Aorta (tissue), 5 donors: Measurements from ENCODE around the gene ARPC2. TPM values are rescaled to one million over a fixed set of nuclear protein-coding genes. Genes with fewer than 3 reads are reported as not detected.

Experiments
- ATAC-seq: fragments of 200-7000 bp; cut with Tn5 transposase; one replicate; pipeline ENCODE4 v1.9.1; 2022; ENCODE audit warnings: moderate library complexity; ENCODE audit not compliant: low FRiP score
- DNase-seq, 2 donors: peaks; one replicate each; pipeline ENCODE4 v3.0.0-alpha.2; 2020
- H3K27ac ChIP-seq, 2 donors: one replicate each; pipeline ENCODE4 v1.5.1; 2013; ENCODE audit warnings: low read length in 2 of 2, mild to moderate bottlenecking in 2 of 2, moderate library complexity in 2 of 2, control low read depth in 1 of 2, inconsistent platforms in 1 of 2, low read depth in 1 of 2
- H3K27me3 ChIP-seq, 2 donors: one replicate each; pipeline ENCODE4 v1.6.1; 2013; ENCODE audit warnings: control low read depth in 1 of 2, low read length in 1 of 2, mild to moderate bottlenecking in 1 of 2, moderate library complexity in 1 of 2; ENCODE audit not compliant: insufficient read depth in 2 of 2, control insufficient read depth in 1 of 2
- H3K36me3 ChIP-seq, 2 donors: one replicate each; pipeline ENCODE4 v1.6.1; 2013; ENCODE audit warnings: control low read depth in 1 of 2, low read length in 1 of 2, mild to moderate bottlenecking in 1 of 2; ENCODE audit not compliant: insufficient read depth in 2 of 2, control insufficient read depth in 1 of 2
- H3K4me1 ChIP-seq, 2 donors: one replicate each; pipeline ENCODE4 v1.6.1; 2013; ENCODE audit warnings: low read length in 2 of 2, control low read depth in 1 of 2, mild to moderate bottlenecking in 1 of 2, moderate library complexity in 1 of 2; ENCODE audit not compliant: insufficient read depth in 2 of 2, control insufficient read depth in 1 of 2
- H3K4me3 ChIP-seq, 2 donors: one replicate each; pipeline ENCODE4 v1.5.1; 2013; ENCODE audit warnings: low read length in 2 of 2, control low read depth in 1 of 2, mild to moderate bottlenecking in 1 of 2
- H3K9me3 ChIP-seq: one replicate; pipeline ENCODE4 v1.6.1; 2013; ENCODE audit warnings: mild to moderate bottlenecking, low read length; ENCODE audit not compliant: control insufficient read depth
- WGBS, 2 donors: extraction: QIAGEN DNeasy Blood & Tissue Kit; methylation state at CpG; one replicate each; pipeline ENCODE4 v1.1.7; 2013; 5-methylcytosine and 5-hydroxymethylcytosine counted together
- intact Hi-C, 2 donors: fragments of 100-400 bp; cut with DNase I; formaldehyde crosslinking; loops; one replicate each; pipeline versions ENCODE4 v1.14.2 to v1.15.0; 2022
- microRNA-seq, 2 donors: library from miRNA; unstranded; fragments of <30 nt; microRNA quantifications; one replicate each; pipeline ENCODE4 v1.2.0, GENCODE V29; 2020
- polyA plus RNA-seq, 2 donors: library from polyadenylated mRNA; stranded (reverse); fragments of 200-250 nt; gene quantifications; one replicate each; pipeline ENCODE4 v1.2.3, GENCODE V29; 2013
- total RNA-seq, 2 donors: library from RNA; stranded (reverse); fragmentation: NEBNext Ultra II Directional; extraction: Animal tissue kit (Norgen Biotek cat#: 25700); gene quantifications; one replicate each; pipeline ENCODE4 v1.2.1, GENCODE V29; 2021
- donor health status: healthy with polysubstance abuse.
- donor health status: Bipolar disorder and iron deficiency.
- donor health status: DM: no; HTN: no; CAD: no.
- donor health status: DM: no; HTN: no; CAD: no.
- donor health status: DM: yes; HTN: yes; CAD: no.

The ARPC2 gene
- total and polyA plus RNA-seq, 4 donors: 297 to 467 (median 359) TPM

DNA sequence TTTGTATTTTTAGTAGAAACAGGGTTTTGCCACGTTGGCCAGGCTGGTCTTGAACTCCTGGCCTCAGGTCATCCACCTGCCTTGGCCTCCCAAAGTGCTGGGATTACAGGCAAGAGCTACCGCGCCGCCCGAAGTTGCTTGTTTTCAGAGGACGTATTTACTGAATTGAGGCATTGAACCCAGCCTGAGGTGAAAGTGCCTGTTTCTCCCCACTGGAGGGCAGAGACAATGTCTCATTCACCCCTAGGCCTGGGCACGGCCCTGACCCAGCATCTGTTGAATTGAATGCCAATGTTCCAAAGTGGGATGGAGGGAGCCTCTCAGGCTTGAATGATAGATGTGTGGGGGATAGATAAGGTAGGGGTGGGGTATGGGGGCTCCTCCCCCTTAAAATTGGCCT is 79.9 kb downstream of the ARPC2 start:
- DNase-seq: no peak
- no peaks in the 10 kb centered on the region for H3K36me3 ChIP-seq
- intact Hi-C loops: no loop called here
- no peaks in the 10 kb centered on the region for H3K9me3 ChIP-seq
- H3K4me3 ChIP-seq: no peak overlapping the region
- no peak for ATAC-seq
- H3K4me1 ChIP-seq: peaks cover 0 to 3% of the 10 kb centered on the region in 2 donors
- WGBS, 2 donors: 64 to 77% methylated on average over 7 of the region's 7 CpGs
- H3K27ac ChIP-seq: peak overlapping the region; percentile 44 to 60
- H3K27me3 ChIP-seq: no peaks in the 10 kb centered on the region

DNA sequence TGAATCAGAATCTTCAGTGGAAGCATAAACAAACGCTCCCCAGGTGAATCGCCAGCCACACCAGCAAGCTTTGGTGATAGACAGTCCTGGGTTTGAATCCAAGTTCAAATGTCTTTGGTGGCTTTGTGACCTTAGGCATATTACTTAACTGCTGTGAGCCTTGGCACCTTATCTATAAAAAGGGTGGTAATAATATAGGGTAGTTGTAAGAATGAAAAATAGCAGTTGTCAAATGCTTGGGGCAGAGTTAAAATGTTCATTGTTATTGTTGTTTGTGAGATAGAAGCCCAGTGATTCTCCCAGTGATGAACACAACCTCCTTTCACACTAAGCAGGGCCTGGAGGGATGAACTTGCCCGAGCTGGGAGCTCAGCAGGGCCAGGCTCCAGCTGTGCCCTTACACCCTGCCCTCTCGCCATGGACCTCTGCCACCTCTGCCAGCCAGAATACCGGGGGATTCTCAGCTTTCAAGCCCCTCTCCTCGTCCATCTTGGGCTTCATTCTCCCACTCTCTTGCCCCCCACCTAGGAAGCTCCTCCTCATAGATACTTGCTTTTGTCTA is 81.4 kb downstream of the ARPC2 start:
- 81 to 82% methylated on average over 6 of the region's 6 CpGs for WGBS, 2 donors
- Histone ChIP-seq H3K27ac (peak overlapping the region; percentile 57 to 64), H3K36me3 (no peaks in the 10 kb centered on the region), H3K9me3 (no peaks in the 10 kb centered on the region), H3K27me3 (no peaks in the 10 kb centered on the region), H3K4me1 (peaks cover 0 to 3% of the 10 kb centered on the region in 2 donors), H3K4me3 (no peak overlapping the region)
- no peak for DNase-seq
- intact Hi-C loops: loop anchor here in 1 of 2 donors (2.0 kb wide), 1 partner anchor 98 kb away; no protein-coding TSS in a partner anchor
- ATAC-seq: no peak

DNA sequence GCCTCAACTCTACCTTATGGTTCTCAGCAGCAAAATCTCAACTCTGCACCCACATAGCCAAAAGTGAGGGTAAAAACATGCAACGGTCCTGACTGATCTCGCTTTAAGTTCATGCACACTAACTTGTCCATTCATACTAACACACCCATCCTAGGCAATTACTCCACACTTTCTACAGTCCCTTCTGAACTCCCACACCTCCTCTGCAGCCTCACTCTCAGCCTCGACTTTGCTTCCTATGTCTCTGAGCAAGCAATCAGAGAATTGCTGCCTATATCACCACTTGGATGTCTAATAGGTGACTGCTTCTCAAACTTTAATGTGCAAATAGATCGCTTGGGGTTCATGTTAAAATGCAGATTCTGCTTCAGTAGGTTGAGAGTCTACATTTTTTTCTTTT is 83.2 kb downstream of the ARPC2 start:
- WGBS, 2 donors: 83 to 85% methylated on average over 4 of the region's 4 CpGs
- ATAC-seq (no peak), DNase-seq (no peak)
- Histone ChIP-seq H3K4me3 (no peak overlapping the region), H3K36me3 (no peaks in the 10 kb centered on the region), H3K4me1 (no peaks in the 10 kb centered on the region), H3K27ac (no peak overlapping the region), H3K27me3 (no peaks in the 10 kb centered on the region), H3K9me3 (no peaks in the 10 kb centered on the region)
- intact Hi-C loops: loop anchor here in 1 of 2 donors (2.0 to 5.0 kb wide), 3 partner anchors 57 to 167 kb away; partner anchors contain the start of genes CATIP and CTDSP1

DNA sequence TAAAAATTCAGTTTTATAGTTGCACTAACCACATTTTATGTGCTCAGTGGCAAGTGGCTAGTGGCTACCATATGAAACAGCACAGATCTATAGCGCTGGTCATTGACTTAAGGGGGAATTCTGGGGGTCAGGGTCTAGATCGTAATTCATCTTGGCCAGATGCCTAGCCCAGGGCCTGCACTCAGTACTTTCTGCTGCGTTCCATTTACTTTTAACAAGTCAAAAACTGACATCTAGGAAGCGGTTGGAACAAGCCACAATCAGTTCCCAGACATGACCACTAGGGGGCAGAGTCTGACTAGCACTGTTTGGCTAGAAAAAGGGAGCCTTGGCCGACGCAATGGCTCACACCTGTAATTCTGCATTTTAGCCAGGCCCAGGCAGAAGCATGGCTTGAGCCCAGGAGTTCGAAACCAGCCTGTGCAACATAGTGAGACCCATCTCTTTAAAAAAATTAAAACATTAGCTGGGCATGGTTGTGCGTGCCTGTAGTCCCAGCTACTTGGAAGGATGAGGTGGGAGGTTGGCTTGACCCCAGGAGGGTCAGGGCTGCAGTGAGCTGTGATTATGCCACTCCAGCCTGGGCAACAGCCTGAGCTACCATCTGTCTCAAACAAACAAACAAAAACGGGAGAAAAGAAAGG is 84.3 kb downstream of the ARPC2 start:
- intact Hi-C loops: loop anchor here (1.0 to 5.0 kb wide), 4 partner anchors 55 to 166 kb away; partner anchors contain the start of genes CATIP (in 2 of the 2) and CTDSP1 (in 1 of the 2)
- ATAC-seq: peak; percentile 87

More for the DNA sequence above, 84.3 kb downstream of the ARPC2 start:
- Histone ChIP-seq H3K36me3 (no peaks in the 10 kb centered on the region), H3K27me3 (no peaks in the 10 kb centered on the region), H3K4me1 (peaks cover 0 to 2% of the 10 kb centered on the region in 2 donors), H3K4me3 (no peak overlapping the region), H3K9me3 (no peaks in the 10 kb centered on the region), H3K27ac (no peak overlapping the region)
- peak; percentile 87 to 88 for DNase-seq
- WGBS, 2 donors: 10 to 12% methylated on average over 9 of the region's 9 CpGs

Small RNA genes within 50 kb of the gene (microRNA-seq; reads per million reads assigned to microRNA genes)
- gene MIR6513: 6.0 to 8.9 reads per million in 2 donors

Other genes with a start within 250 kb of the ARPC2 start
- gene TNS1, start 214.2 kb upstream of the ARPC2 start, total RNA-seq: 1,000 to 10,000 TPM; 1,456 to 1,949 TPM
- gene TNS1, start 214.2 kb upstream of the ARPC2 start, polyA plus RNA-seq: 100 to 1,000 TPM; 303 to 404 TPM
- under 1 TPM; 0.39 to 0.45 TPM for gene RUFY4, start 147.9 kb upstream of the ARPC2 start, total RNA-seq
- gene RUFY4, start 147.9 kb upstream of the ARPC2 start, polyA plus RNA-seq: not detected
- gene CXCR2, start 91.2 kb upstream of the ARPC2 start, total RNA-seq: 1 to 10 TPM; 3.1 to 4.9 TPM
- 1 to 10 TPM in 1 of 2 donors, under 1 TPM in 1; 0.05 to 1.1 TPM for gene CXCR2, start 91.2 kb upstream of the ARPC2 start, polyA plus RNA-seq
- gene CXCR1, start 50.2 kb upstream of the ARPC2 start, total RNA-seq: 1 to 10 TPM; 1.8 to 3.5 TPM
- gene CXCR1, start 50.2 kb upstream of the ARPC2 start, polyA plus RNA-seq: under 1 TPM; 0.20 to 0.63 TPM
- 1 to 10 TPM; 1.6 to 3.7 TPM for gene GPBAR1, start 43.8 kb downstream of the ARPC2 start, total RNA-seq
- 1 to 10 TPM in 1 of 2 donors, under 1 TPM in 1; 0.46 to 3.1 TPM for gene GPBAR1, start 43.8 kb downstream of the ARPC2 start, polyA plus RNA-seq
- gene AAMP, start 52.9 kb downstream of the ARPC2 start, total RNA-seq: 10 to 100 TPM; 50.8 to 54.7 TPM
- 10 to 100 TPM; 59.2 to 80.9 TPM for gene AAMP, start 52.9 kb downstream of the ARPC2 start, polyA plus RNA-seq
- 10 to 100 TPM; 26.9 to 40.2 TPM for gene PNKD, start 53.3 kb downstream of the ARPC2 start, total RNA-seq
- 100 to 1,000 TPM in 1 of 2 donors, 10 to 100 TPM in 1; 91.2 to 108 TPM for gene PNKD, start 53.3 kb downstream of the ARPC2 start, polyA plus RNA-seq
- 100 to 1,000 TPM; 264 to 294 TPM for gene TMBIM1, start 75.3 kb downstream of the ARPC2 start, total RNA-seq
- 100 to 1,000 TPM; 100 to 159 TPM for gene TMBIM1, start 75.3 kb downstream of the ARPC2 start, polyA plus RNA-seq
- not detected for gene CATIP, start 139.7 kb downstream of the ARPC2 start, total RNA-seq
- under 1 TPM; 0.03 to 0.50 TPM for gene CATIP, start 139.7 kb downstream of the ARPC2 start, polyA plus RNA-seq
- 10 to 100 TPM; 40.1 to 56.1 TPM for gene SLC11A1, start 165.1 kb downstream of the ARPC2 start, total RNA-seq
- 1 to 10 TPM; 1.9 to 4.1 TPM for gene SLC11A1, start 165.1 kb downstream of the ARPC2 start, polyA plus RNA-seq
- 100 to 1,000 TPM; 141 to 162 TPM for gene CTDSP1, start 182.7 kb downstream of the ARPC2 start, total RNA-seq
- 100 to 1,000 TPM in 1 of 2 donors, 10 to 100 TPM in 1; 61.6 to 137 TPM for gene CTDSP1, start 182.7 kb downstream of the ARPC2 start, polyA plus RNA-seq
- gene VIL1, start 201.9 kb downstream of the ARPC2 start, total RNA-seq: under 1 TPM in 1 of 2 donors, not detected in 1; 0.65 TPM
- gene VIL1, start 201.9 kb downstream of the ARPC2 start, polyA plus RNA-seq: 10 to 100 TPM in 1 of 2 donors, 1 to 10 TPM in 1; 1.1 to 40.3 TPM